COLO668 (cell line): ENCODE measurements around the gene AKTIP.
A peak's percentile ranks its signal among the peaks of the same experiment; 100 is the strongest.
"Not testable (repeated sequence)": the region's sequence is repeated elsewhere in the genome, so short reads cannot be mapped to it uniquely, and the experiment has no call there.

ENCODE experiments used
- DNase-seq: peaks from one replicate; lab custom pipeline; 2025; ENCODE audit not compliant: unreplicated experiment; lab: John Stamatoyannopoulos, UW

The AKTIP gene

GRCh38 chr16:53517851-53518250 lies 14.8 kb upstream of the AKTIP start:
- no peak for DNase-seq

- DNase-seq: no peak
These were observed 12.8 kb upstream of the AKTIP start for GRCh38 chr16:53515811-53516210.

GRCh38 chr16:53515259-53515658 lies 12.2 kb upstream of the AKTIP start:
- no peak for DNase-seq

GRCh38 chr16:53512795-53513194 lies 9.8 kb upstream of the AKTIP start:
- DNase-seq: not testable (repeated sequence)

- DNase-seq: peak; percentile 75
These were observed 8.6 kb upstream of the AKTIP start for GRCh38 chr16:53511403-53512280.

- no peak for DNase-seq
These were observed 8.0 kb upstream of the AKTIP start for GRCh38 chr16:53511084-53511402.

- no peak for DNase-seq
These were observed 7.7 kb upstream of the AKTIP start for GRCh38 chr16:53510704-53511070.

GRCh38 chr16:53509906-53510703 lies 7.1 kb upstream of the AKTIP start:
- peak; percentile 42 for DNase-seq

- no peak for DNase-seq
These were observed 4.6 kb upstream of the AKTIP start for GRCh38 chr16:53507464-53508179.

- DNase-seq: no peak
These were observed 3.2 kb upstream of the AKTIP start for GRCh38 chr16:53506254-53506653.

GRCh38 chr16:53504665-53505064 lies 1.7 kb upstream of the AKTIP start:
- no peak for DNase-seq

- DNase-seq: peak; percentile 28
These were observed 1.1 kb upstream of the AKTIP start for GRCh38 chr16:53503991-53504663.

GRCh38 chr16:53503270-53503923 lies 388 bp upstream of the AKTIP start:
- peak; percentile 99 for DNase-seq

- DNase-seq: no peak
These were observed 1.7 kb downstream of the AKTIP start for GRCh38 chr16:53501216-53501859.

- DNase-seq: no peak
These were observed 4.0 kb downstream of the AKTIP start for GRCh38 chr16:53498984-53499383.

- DNase-seq: no peak
These were observed 7.7 kb downstream of the AKTIP start for GRCh38 chr16:53495325-53495724.

- no peak for DNase-seq
These were observed 8.4 kb downstream of the AKTIP start for GRCh38 chr16:53494636-53495035.

GRCh38 chr16:53492503-53492902 lies 10.5 kb downstream of the AKTIP start:
- DNase-seq: no peak

- no peak for DNase-seq
These were observed 13.3 kb downstream of the AKTIP start for GRCh38 chr16:53489755-53490154.

GRCh38 chr16:53486230-53486629 lies 16.8 kb downstream of the AKTIP start:
- no peak for DNase-seq
